GM10266 (cell line): ENCODE data around the gene KIF16B.

Experiments
- DNase-seq: peaks from one replicate; pipeline ENCODE4 v3.0.0; 2012; ENCODE audit errors: extremely low spot score
- TF ChIP-seq, protein P1 (sequence below): IDR thresholded peaks from 2 replicates; pipeline ENCODE4 v1.5.1; 2012; ENCODE audit warnings: mild to moderate bottlenecking, low read depth; ENCODE audit not compliant: control insufficient read depth, insufficient read depth; ENCODE audit errors: missing control alignments

Gene KIF16B

GRCh38 chr20:16393297-16393696 lies 180.0 kb downstream of the KIF16B start:
- DNase-seq: no peak
- TF ChIP-seq, protein P1, sequence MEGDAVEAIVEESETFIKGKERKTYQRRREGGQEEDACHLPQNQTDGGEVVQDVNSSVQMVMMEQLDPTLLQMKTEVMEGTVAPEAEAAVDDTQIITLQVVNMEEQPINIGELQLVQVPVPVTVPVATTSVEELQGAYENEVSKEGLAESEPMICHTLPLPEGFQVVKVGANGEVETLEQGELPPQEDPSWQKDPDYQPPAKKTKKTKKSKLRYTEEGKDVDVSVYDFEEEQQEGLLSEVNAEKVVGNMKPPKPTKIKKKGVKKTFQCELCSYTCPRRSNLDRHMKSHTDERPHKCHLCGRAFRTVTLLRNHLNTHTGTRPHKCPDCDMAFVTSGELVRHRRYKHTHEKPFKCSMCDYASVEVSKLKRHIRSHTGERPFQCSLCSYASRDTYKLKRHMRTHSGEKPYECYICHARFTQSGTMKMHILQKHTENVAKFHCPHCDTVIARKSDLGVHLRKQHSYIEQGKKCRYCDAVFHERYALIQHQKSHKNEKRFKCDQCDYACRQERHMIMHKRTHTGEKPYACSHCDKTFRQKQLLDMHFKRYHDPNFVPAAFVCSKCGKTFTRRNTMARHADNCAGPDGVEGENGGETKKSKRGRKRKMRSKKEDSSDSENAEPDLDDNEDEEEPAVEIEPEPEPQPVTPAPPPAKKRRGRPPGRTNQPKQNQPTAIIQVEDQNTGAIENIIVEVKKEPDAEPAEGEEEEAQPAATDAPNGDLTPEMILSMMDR: no peak

- TF ChIP-seq, protein P1: no peak
- DNase-seq: peak; percentile 14
Measured at GRCh38 chr20:16392346-16392745, 180.9 kb downstream of the KIF16B start.

DNA sequence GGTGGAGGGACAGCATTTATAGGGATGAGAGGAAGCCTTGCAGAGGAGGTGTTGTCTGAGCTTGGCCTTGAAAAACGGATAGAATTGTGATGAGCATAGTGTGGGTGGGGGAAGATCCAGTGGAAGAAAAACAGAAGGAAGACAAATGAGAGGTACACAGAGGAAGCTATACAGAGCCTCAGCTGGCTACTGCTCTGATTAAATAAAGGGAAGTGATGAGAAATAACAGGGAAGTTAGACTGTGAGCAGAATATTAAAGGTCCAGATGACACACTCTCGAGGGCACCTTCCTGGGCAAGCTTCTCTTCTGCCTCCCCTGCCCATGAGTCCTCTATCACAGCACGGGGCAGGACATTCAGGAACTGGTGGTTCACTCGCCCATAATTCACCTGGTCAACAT lies 182.3 kb downstream of the KIF16B start:
- DNase-seq: no peak
- TF ChIP-seq, protein P1: no peak

DNA sequence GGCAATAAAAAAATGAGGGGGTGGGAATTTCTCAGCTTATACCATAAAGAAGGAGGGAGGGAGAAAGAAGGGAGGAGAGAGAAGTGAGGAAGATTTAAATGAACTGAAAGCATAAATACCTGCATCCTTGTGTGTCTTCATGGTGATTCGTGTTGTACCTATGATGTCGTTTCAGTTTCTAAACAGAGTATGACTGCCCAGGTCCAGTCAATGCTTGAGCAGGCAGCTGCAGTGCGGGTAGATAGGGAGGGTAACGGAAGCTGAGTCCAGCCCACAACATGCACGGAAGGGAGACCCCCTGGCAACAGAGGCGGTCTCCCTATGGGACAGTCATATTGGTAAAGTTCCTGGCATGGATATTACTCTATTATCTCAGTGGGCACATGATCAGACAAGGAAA lies 184.5 kb downstream of the KIF16B start:
- no peak for DNase-seq
- TF ChIP-seq, protein P1: no peak

GRCh38 chr20:16387666-16388065 lies 185.6 kb downstream of the KIF16B start:
- TF ChIP-seq, protein P1: no peak
- DNase-seq: no peak

DNA sequence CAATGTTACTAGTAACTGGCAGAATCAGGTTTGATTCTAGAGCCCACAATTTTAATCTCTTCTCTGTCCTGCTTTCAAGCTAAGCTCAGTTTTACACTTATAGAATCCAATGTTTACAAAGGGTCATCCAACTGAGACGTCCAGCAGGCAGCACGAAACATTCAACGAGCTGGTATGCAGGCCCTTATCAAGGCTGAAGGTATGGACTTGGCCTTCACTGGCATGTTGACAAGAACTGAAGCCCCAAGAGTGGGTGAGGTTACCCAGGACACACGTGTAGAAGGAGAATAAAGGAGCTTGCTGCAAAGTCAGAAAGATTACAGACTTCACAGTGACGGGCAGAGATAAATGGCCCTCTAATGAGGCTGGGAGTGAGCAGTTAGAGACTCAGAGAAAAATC lies 187.4 kb downstream of the KIF16B start:
- TF ChIP-seq, protein P1: no peak
- no peak for DNase-seq

DNA sequence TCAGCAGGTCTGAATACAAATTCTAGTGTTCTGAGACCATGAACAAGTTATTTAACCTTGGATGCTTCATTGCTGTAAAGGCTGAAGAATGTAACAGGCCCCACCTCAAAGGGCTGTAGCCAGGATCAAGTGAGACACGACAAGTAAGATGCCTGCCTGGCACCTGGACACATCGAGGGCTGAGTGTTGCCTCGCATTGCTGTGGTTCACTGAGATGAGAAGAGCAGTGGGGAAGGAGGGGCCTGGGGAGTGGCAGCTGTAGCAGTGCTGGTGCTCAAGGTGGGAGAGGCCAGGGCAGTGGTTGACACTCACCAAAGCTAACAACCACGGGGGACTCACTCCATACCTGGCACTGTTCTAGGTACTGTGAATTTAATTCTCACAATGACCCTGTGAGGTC lies 187.8 kb downstream of the KIF16B start:
- no peak for DNase-seq
- TF ChIP-seq, protein P1: no peak
